Measurements from ENCODE around the gene CDX1.
A peak's percentile ranks its signal among the peaks of the same experiment; 100 is the strongest.

CDX1 gene

DNA sequence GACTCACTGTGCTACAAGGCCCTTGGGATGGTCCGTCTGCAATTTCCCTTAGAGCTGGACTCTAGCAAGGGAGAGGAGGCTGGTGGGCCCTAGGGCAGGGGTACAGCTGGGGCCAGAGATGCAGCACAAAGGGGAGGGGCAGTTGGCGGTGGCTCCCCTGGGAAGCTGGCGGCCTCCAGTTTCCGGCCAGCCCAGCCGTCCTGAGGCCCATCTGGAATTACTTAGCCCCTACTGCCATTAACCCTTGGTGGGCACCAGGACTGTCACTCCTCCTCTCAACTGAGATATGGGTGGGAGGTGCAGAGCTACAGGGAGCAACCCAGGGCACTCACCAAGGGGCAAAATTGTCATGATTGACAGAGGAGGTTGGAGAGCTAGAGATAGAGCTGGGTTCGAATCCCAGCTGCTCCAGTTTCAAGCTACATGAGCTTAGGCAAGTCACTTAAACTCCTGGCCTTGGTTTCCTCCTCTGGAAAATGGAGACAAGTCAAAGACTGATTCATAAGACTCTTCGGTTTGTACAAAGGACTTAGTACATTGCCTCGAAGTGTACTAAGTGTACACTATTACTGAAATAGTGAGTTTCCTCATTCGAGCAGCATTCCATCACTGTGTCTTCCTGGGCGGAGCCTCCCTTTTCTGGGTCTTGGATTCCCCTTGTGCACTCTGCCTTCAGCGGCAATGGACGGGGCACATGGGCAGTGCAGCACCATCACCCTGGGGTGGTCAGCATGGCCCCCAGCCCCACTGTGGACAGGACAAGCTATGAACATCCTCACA is 8.2 kb upstream of the CDX1 start:
- no peak overlapping the region for H3K4me3 ChIP-seq (ENCODE audit: low read length)
- DNase-seq (ENCODE audit: low read depth) = no peak
- TF ChIP-seq, protein P1, sequence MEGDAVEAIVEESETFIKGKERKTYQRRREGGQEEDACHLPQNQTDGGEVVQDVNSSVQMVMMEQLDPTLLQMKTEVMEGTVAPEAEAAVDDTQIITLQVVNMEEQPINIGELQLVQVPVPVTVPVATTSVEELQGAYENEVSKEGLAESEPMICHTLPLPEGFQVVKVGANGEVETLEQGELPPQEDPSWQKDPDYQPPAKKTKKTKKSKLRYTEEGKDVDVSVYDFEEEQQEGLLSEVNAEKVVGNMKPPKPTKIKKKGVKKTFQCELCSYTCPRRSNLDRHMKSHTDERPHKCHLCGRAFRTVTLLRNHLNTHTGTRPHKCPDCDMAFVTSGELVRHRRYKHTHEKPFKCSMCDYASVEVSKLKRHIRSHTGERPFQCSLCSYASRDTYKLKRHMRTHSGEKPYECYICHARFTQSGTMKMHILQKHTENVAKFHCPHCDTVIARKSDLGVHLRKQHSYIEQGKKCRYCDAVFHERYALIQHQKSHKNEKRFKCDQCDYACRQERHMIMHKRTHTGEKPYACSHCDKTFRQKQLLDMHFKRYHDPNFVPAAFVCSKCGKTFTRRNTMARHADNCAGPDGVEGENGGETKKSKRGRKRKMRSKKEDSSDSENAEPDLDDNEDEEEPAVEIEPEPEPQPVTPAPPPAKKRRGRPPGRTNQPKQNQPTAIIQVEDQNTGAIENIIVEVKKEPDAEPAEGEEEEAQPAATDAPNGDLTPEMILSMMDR (IDR thresholded peaks at IDR 0.05; ENCODE audit: insufficient read depth, low read depth, low read length, missing control alignments) = no peak

DNA sequence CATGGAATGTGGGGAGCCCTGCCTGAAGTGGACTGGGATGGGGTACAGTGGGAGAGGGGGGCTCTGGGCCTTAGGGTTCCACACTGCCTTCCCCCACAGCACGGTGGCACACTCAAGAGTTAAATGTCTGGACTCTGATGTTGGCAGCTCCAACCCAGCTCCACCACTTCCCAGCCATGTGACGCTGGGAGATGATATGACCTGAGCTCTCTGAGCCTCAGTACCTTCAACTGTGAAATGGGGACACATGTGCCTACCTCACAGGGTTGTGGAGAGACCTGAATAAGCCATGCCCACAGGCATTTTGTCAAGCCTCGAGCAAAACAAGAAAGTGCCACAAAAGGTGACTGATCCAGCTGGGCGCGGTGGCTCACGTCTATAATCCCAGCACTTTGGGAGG is 7.5 kb upstream of the CDX1 start:
- TF ChIP-seq, protein P1 (IDR thresholded peaks at IDR 0.05; ENCODE audit: insufficient read depth, low read depth, low read length, missing control alignments) = no peak
- no peak for DNase-seq (ENCODE audit: low read depth)
- no peak overlapping the region for H3K4me3 ChIP-seq (ENCODE audit: low read length)

DNA sequence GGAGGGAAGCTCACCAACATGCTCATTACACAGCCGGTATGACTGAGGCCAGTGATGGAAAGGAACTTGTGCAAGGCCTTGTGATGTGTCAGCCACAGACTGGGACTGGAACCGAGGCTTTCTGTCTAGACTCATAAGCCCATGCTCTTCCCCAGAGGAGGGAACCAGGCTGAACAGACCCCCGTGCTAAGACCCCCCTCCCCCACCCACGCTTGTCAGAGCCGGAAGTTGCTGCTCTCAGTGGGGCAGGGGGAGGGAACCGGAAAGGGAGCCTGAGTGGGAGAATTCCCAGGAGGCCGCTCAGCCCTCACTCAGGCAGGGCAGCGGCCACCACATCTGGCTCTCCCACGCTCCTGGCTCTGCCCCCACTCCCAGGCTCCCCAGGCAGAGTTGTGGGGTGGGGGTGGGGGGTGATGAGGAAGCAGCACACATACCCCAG is 6.8 kb upstream of the CDX1 start:
- TF ChIP-seq, protein P1 (IDR thresholded peaks at IDR 0.05; ENCODE audit: insufficient read depth, low read depth, low read length, missing control alignments) = no peak
- H3K4me3 ChIP-seq (ENCODE audit: low read length) = no peak overlapping the region
- no peak for DNase-seq (ENCODE audit: low read depth)

DNA sequence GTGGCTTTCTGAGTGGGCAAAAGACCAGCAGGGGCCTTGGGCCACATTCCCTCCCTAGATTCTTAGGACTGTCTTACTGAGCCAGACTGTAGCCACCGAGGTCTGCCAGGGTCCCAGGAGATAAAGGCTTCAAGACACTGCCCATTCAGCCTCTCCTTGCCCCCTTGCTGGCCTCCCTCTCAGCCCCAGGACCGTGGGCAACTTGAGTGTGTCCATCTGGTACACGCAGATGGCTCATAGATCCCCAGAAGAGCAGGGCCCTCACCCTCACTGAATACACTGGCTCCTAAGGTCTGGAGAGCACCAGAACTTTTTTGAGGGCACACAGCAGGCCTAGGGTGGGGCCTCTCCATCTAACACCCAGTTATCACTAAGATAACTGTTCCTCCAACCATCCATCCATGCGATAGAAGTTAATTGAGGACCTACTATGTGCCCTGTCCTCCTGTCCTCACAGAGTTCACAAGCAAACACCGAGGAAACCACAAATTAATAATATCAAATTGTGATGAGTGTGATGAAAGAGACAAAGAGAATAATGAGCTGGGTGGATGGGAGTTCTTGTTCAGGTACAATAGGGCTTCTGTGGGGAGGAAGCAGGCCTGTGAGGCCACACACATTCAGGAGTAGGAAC is 6.0 kb upstream of the CDX1 start:
- TF ChIP-seq, protein P1 (IDR thresholded peaks at IDR 0.05; ENCODE audit: insufficient read depth, low read depth, low read length, missing control alignments) = no peak
- no peak for DNase-seq (ENCODE audit: low read depth)
- H3K4me3 ChIP-seq (ENCODE audit: low read length) = no peak overlapping the region

DNA sequence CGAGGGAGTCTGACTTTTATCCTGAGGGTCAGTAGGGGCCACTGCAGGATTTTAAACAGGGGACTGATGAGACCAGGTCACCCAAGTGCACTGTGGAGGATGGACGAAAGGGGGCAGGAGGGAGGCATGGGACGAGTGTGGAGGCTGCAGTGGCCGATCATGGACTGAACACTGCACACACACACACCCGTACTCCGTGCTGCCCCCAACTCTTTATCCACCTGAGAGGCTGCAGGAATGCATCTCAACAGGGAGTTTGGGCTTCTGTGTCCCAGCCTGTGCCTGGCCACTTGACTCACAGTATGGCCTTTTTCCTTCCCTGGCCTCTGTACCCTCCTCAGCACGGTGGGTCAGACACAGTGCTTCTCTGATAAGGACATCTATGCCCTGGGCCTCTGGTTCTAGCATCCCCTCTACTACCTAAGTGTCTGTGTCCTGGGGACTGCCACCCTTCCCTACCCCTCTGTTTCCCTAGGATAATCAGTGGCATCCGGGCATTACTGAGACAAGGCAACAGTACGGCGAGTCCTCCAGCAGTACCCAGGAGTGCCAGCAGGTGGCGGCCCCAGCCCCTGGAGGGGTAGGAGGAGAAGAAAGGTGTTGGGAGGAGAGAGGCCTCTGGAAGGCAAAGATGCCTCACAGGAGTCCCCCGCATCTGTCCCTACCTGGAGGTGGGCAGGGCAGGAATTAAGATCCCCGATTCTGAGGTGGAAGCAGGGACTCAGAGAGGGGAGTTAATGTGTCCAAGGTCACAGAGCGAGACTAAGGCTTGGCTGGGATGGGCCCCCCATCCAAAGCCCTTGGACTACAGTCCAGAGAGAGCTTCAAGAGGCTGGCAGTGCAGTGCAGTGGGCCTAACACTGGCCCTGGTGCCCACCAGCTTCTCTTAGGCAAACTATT is 5.1 kb upstream of the CDX1 start:
- no peak overlapping the region for H3K4me3 ChIP-seq (ENCODE audit: low read length)
- peak; percentile 74 for DNase-seq (ENCODE audit: low read depth)
- TF ChIP-seq, protein P1 (IDR thresholded peaks at IDR 0.05; ENCODE audit: insufficient read depth, low read depth, low read length, missing control alignments) = peak; percentile 98

DNA sequence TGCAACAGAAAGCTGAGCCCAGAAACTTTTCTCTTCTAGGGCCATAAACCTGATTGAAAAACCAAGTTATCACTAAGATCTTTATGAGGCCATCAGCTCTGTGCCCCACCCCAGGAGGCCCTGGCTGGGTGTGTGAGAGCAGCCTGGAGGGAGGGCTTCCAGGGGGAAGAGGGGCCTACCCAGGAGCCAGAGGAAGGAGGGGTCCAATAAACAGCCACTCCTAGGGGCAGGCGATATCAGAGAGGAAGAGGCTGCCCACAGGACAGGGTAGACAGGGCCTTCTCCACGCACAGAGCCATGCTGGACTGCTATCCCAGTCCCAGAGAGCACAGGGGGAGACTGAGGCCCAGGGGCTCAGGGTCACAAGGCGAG is 4.5 kb upstream of the CDX1 start:
- H3K4me3 ChIP-seq (ENCODE audit: low read length) = no peak overlapping the region
- TF ChIP-seq, protein P1 (IDR thresholded peaks at IDR 0.05; ENCODE audit: insufficient read depth, low read depth, low read length, missing control alignments) = no peak
- DNase-seq (ENCODE audit: low read depth) = no peak

Measured in epithelial cell of esophagus (primary cell).